Activated CD4-positive, alpha-beta T cell treated with anti-CD3 and anti-CD28 coated beads for 24 hours (primary cell): ENCODE data around the gene PDE4B.

Experiments
- DNase-seq, 2 donors: peaks; one replicate each; pipeline ENCODE4 v3.0.0-alpha.2; 2020; ENCODE audit warnings: low read depth in 2 of 2

Gene PDE4B

GRCh38 chr1:66239834-66240233, 447.1 kb downstream of the PDE4B start:
- no peak for DNase-seq

- DNase-seq, result no peak
These were observed 448.1 kb downstream of the PDE4B start for GRCh38 chr1:66240491-66241484.

GRCh38 chr1:66242646-66243547, 450.2 kb downstream of the PDE4B start:
- peak; percentile 62 to 63 for DNase-seq

GRCh38 chr1:66243548-66244130, 450.9 kb downstream of the PDE4B start:
- DNase-seq, result no peak

GRCh38 chr1:66244429-66244828, 451.7 kb downstream of the PDE4B start:
- no peak for DNase-seq

- DNase-seq, result no peak
These were observed 453.0 kb downstream of the PDE4B start for GRCh38 chr1:66245691-66246090.

GRCh38 chr1:66246351-66247269, 453.9 kb downstream of the PDE4B start:
- DNase-seq, result no peak

- DNase-seq, result peak; percentile 24 to 29
These were observed 454.9 kb downstream of the PDE4B start for GRCh38 chr1:66247415-66248208.

- no peak for DNase-seq
These were observed 455.6 kb downstream of the PDE4B start for GRCh38 chr1:66248257-66248656.

- no peak for DNase-seq
These were observed 456.1 kb downstream of the PDE4B start for GRCh38 chr1:66248746-66249145.

GRCh38 chr1:66250075-66250474, 457.4 kb downstream of the PDE4B start:
- no peak for DNase-seq

GRCh38 chr1:66250478-66250877, 457.8 kb downstream of the PDE4B start:
- DNase-seq, result no peak

GRCh38 chr1:66251546-66251945, 458.9 kb downstream of the PDE4B start:
- DNase-seq, result no peak

GRCh38 chr1:66253330-66253921, 460.7 kb downstream of the PDE4B start:
- no peak for DNase-seq

GRCh38 chr1:66254785-66255184, 462.1 kb downstream of the PDE4B start:
- DNase-seq, result no peak

- no peak for DNase-seq
These were observed 464.2 kb downstream of the PDE4B start for GRCh38 chr1:66256629-66257572.

GRCh38 chr1:66258404-66259105, 465.9 kb downstream of the PDE4B start:
- no peak for DNase-seq

- DNase-seq, result no peak
These were observed 468.7 kb downstream of the PDE4B start for GRCh38 chr1:66261364-66261763.
